GM18907 (cell line): ENCODE data around the gene CNNM3.
"Not testable (repeated sequence)": the region's sequence is repeated elsewhere in the genome, so short reads cannot be mapped to it uniquely, and the experiment has no call there.

Source experiments
- ATAC-seq: cut with Tn5 transposase; IDR thresholded peaks from one replicate; pipeline ENCODE4 v1.9.1; 2021; ENCODE audit warnings: mild to moderate bottlenecking, moderate library complexity; ENCODE audit not compliant: unreplicated experiment

Gene CNNM3

GRCh38 chr2:96816127-96816835, at the start of gene CNNM3:
CNNM3 (plus strand) TSS chr2:96816268; CDS start chr2:96816278, 10 bp downstream.
- ATAC-seq: peak; percentile 86

- no peak for ATAC-seq
Observed at GRCh38 chr2:96767135-96767871, 48.8 kb upstream of the CNNM3 start.

DNA sequence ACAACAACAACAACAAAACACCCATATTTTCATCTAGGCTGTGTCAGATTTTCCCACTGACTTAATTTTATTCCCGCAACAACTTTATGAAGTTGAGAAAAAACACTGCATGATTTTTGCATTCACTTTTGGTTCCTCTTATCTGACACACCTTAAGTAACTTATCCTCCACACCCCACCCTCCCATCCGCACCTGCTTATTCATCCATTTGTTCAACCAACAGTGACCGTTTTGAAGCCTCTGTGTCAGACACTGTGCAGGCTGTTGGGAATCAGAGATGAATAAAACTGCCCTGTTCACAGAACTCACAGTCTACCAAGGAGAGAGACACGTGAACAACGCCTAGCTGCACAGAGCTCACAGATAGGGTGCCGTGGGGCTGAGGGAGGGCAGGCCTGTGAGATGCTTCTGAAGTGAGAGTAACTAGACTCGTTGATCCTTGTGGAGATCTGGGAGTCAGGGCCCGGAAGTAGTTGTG, 47.9 kb upstream of the CNNM3 start:
- ATAC-seq: peak; percentile 30

DNA sequence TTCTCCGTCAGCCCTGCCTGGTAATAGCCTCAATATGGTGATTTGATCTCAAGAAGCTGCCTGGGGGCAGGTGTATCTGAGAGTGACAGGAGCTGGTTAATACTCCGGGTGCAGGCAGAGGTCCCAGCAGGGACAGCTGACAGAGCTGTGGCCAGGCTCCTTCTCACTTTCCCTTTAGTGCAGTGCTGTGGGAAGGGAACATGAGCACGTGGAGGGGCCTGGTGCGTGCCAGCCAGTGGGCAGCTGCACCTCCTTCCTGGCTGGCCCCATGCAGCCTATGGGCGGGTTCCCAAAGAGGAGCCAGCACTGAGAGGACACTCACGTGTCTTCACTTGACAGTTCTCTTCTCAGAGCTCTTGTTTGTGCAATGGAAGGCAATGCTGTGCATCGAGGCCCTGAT, 46.3 kb upstream of the CNNM3 start:
- ATAC-seq: no peak

DNA sequence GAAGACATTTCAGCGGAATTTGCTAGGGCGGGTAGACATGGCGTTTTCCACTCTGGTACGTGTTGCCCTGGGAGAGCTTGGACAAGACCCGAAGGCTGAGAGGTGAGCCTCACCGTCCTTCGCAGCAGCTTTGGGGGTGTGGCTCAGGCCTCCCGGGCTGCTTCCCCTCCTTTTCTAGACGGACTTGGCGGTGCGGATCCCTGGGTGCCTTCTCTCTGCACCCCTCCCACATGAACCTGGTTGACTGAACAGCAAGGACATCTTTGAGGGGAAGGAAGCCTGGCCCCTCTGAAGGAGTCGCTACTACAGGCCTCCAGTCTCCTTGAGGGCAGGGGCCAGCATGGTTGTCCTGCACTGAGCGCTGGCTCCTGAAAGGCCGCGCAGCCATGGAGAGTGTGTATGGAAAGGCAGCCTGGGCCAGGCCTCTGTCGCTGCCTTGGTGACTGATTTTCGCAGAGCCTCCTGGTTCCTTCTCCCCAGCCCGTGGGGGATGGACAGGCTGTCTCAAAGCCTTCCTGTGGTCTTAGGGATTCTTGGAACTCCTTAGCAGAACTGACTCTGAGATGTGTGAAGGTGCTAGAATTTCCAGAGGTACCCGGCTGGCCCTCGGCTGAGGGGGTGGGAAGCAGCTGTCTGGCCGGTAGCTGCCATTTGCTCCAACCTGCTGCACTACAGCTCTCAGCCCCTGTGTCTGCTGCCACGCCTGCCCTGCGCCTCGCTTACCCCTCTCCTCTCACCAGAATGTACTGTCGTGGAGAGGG, 45.4 kb upstream of the CNNM3 start:
- ATAC-seq: no peak

- no peak for ATAC-seq
Observed at GRCh38 chr2:96771796-96772618, 44.1 kb upstream of the CNNM3 start.

DNA sequence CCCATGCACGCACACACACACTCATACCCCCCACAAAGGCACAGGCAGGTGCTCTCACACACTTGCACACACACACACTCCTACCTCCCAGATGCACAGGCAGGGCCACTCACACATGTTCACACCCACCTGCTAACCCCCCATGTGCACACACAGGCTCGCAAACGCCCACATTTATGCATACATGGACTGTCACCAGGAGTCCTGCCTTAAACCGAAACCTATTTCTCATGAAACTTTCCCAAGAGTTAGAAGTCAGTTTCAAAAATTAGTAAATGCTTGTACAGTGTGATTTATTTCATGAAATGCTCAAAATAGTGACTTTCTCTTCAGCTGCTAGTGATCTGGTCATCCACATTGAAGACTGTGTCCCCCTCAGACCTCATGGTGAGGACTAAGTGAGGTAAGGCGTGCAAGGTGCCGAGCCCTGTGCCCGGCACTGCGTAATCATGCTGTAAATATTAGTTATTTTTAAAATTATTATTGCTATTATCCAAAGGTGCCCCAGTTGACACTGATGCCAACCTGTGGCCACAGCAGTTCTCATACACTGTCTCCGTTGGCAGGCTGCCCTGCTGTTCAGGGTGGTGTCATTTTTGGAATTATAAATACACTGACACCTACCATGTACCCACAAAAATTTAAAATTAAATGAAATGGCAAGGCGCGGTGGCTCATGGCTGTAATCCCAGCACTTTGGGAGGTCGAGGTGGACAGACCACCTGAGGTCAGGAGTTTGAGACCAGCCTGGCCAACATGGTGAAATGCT, 43.0 kb upstream of the CNNM3 start:
- no peak for ATAC-seq

DNA sequence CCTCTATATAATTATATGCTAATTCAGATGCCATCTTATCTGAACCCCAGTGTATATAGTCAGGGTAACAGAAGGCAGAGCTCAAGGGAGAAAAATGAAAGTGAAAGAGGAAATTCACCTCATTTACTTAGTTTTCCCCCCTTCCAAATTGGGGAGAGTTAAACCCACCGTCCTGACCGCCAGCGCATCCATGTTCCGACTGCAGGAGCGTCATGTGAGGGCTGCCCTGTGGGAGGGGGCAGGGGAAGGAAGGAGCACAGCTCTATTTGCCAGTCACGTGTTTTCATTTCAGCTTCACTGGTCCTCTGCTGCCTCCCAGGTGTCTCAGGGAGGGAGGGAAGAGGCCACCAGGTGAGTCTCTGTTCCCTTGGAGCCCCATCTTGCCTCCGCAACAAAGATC, 42.1 kb upstream of the CNNM3 start:
- no peak for ATAC-seq

- no peak for ATAC-seq
Observed at GRCh38 chr2:96775160-96775559, 40.9 kb upstream of the CNNM3 start.

- no peak for ATAC-seq
Observed at GRCh38 chr2:96783388-96783787, 32.7 kb upstream of the CNNM3 start.

DNA sequence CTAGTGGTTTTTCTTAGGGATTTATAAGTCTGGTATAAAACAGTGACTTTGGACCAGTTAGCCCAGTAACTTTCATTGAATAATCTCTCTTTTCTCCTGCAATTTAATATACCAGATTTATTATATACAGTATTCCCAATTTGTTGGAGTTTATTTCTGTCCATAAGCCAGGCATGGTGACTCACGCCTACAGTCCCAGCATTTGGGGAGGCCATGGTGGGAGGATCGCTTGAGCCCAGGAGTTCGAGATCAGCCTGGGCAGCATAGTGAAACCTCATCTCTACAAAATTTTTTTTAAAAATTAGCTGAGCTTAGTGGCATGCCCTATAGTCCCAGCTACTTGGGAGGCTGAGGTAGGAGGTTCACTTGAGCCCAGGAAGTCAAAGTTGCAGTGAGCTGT, 28.7 kb upstream of the CNNM3 start:
- no peak for ATAC-seq

- no peak for ATAC-seq
Observed at GRCh38 chr2:96788442-96789244, 27.4 kb upstream of the CNNM3 start.

DNA sequence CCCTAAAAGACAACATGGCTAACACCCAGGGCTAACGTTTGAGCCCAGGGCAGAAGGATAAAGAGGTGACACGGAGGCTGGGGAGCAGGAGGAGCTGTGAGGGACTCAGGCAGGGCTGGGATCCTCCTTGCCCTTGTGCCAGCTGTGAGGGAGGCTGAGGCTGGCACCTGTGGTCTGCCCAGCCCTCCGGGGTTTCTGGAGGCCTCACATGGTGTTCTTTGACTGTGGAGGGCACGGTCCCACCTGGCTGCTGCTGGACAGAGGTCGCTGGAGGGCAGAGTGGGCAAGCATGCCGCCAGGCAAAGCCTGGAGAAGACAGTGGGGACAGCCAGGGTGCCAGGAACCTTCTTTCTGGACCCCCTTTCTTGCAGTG, 26.8 kb upstream of the CNNM3 start:
- no peak for ATAC-seq

- no peak for ATAC-seq
Observed at GRCh38 chr2:96792772-96793749, 23.0 kb upstream of the CNNM3 start.

- ATAC-seq: no peak
Observed at GRCh38 chr2:96795076-96795475, 21.0 kb upstream of the CNNM3 start.

- ATAC-seq: not testable (repeated sequence)
Observed at GRCh38 chr2:96796497-96796896, 19.6 kb upstream of the CNNM3 start.

GRCh38 chr2:96797066-96797625, 18.9 kb upstream of the CNNM3 start:
- no peak for ATAC-seq
